AML-193 (cell line): Measurements from ENCODE around the gene TSN.
"Not testable (repeated sequence)": the region's sequence is repeated elsewhere in the genome, so short reads cannot be mapped to it uniquely, and the experiment has no call there.

Source experiments
- DNase-seq, 2 experiments: peaks; one replicate each; lab custom pipeline; 2025; lab: John Stamatoyannopoulos, UW

Gene TSN

DNA sequence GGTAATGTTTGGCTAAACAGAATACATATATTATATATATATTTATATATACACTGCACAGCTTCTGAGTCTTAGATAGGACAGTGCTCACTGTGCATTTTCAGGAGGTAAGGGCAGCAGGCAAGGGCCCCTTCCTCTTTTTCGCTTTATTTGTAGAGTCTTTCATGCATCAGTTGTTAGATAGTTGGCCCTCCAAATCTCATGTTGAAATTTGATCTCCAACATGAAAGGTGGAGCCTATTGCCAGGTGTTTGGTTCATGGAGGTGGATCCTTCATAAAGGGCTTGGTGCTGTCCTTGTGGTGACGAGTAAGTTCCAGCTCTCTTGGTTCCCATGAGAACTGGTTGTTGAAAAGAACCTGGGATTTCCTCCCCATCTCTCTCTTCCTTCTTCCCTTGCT lies 48.1 kb downstream of the TSN start:
- DNase-seq: no peak

DNA sequence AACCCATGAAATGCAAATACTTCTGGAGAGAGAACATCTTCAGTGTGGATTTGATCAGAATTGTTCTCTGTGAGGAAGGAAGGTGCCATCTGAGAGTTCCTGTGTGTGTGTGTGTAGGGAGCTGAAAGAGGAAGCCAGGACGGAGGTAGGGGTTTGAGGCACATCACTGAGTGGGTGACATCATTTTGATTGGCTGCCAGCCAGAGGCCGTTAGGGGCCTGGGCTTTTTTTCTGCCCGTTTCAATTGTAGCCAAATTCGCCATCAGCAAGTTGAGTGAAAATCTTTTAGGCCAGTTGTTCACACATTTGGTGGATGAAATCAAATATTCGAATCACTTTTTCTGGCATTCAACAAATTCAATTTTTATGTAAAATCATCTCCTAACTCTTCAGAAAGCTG lies 48.9 kb downstream of the TSN start:
- DNase-seq: peak; percentile 83 to 89

DNA sequence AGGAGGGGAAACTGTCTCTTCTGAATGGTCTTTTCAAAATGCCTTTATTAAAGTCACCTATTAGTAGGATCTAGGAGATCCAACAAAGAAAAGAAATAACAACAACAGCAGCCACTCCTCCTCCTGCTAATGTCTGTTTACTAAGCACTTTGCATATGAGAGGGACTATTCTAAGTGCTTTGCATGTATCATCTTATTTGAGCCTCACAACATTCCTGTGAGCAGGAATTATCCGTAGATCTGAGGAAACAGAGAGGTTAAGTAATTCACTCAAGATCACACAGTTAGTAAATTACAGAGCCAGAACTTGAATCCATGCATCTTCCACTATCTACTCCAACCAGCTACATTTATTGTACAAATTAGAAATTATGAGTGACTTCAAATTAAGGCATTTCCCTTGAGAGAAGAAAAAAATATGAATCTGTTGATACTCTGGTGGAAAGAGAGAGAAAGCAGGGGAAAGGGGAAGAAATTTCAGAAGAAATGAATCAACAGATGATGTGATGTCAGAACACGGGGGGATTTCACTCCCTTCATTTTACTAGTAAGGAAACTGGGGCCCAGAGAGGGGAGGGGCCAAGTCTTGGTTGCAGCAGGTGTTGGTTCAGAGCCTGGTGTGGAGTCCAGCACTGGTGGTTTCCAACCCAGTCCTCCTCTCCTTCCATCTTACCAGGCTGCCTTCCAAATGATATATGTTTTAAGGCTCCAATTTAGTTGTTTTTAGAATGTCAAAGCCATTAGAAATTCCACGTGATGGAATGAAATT lies 49.7 kb downstream of the TSN start:
- DNase-seq: no peak

DNA sequence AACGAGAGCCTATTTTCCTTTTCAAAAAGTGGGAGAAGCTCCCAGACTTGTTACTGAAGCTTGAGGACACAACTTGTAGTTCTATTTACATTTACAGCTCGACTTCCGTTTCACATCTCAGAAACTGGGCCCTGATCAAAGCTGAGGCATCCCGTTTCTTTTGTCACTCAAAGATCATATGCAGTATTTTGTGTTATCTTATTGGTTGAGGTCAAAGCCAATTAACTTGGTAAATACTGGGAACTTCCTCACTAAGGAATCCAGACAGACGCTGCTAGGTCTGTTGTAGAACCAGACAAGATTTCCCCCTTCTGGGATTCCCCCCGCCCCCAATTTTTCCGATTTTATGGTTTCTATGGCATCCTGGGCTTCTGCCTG lies 50.3 kb downstream of the TSN start:
- DNase-seq: no peak

DNA sequence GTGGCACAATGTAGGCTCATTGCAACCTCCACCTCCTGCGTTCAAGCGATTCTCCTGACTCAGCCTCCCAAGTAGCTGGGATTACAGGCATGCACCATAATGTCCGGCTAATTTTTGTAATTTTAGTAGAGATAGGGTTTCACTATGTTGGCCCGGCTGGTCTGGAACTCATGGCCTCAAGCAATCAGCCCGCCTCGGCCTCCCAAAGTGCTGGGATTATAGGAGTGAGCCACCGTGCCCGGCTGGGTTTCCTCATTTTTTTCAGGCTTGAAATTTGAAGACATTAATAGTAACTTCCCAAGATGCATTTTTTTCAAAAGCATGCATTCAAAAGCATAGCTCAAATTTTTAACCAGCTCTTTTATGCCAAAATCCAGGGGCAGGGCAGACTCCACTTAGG lies 52.3 kb downstream of the TSN start:
- not testable (repeated sequence) for DNase-seq

DNA sequence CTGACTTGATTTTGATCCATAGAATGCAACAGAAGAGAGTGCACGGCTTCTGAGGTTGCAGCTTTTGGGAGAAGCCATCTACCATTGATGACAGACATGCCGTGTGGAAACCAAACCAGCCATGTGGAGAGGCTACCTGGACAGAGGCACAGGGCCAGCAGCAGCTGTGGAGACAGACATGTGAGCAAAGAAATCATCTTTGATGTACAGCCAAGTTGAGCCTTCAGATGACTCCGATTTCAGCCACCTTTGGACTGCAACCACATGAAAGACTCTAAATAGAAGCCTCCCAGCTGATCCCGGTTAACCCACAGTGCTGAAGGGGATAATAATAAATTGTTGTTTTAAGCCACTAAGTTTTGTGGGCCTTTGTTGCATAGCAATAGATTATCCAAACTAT lies 54.2 kb downstream of the TSN start:
- no peak for DNase-seq

DNA sequence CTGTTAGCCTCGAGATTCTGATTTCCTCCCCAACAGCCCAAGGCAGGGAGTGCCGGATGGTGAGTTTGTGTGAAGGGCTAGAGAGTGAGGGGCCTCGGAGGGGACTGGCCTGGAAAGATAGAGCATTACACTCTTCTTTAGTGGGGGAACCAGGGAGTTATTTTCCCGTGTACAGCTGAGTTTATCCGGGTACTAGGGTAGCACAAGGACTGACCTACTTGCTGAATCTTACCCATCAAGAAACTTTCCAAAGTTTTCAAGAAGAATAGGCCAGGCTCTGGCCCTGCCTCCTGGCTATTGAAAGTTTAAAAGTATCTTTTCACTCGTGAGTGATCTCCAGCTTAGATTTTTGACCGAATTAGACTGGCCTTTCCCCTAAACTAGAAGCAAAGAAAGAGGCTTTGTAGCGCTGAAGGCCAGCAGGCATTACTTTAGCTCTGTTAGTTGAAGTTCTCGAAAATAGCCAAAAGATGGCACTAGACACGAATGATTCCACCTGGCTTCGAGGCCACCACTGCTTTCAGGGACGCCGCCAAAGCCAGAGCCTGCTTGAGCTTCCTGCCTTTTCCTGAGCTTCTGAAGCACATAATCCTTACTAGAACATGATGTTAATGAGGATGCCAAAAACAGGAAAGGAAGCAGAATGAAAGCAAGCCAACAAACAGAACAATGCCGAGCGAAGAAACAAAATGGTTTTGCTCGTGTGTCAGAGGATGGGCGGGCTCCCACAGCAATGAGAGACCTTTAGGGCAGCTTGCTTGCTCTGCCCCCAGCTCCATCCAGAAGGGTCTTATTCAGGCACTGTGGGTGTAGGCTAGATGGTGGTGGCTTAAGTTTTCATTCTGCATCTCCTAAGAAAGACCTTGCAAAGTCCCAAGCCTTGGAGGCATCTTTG lies 55.8 kb downstream of the TSN start:
- DNase-seq: peak; percentile 50 to 55

DNA sequence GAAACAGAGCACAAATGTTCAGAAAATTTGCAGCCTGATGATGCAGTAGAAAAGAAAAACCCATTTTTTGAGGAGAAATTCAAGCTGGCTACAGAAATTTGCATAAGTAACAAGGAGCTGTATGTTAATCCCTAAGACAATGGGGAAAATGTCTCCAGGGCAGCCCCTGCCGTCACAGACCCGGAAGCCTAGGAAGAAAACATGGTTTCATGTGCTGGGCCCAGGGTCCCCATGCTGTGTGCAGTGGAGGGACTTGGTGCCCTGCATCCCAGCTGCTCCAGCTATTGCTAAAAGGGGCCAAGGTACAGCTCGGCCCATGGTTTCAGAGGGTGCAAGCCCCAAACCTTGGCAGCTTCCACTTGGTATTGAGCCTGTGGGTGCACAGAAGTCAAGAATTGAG lies 57.6 kb downstream of the TSN start:
- DNase-seq: not testable (repeated sequence)

DNA sequence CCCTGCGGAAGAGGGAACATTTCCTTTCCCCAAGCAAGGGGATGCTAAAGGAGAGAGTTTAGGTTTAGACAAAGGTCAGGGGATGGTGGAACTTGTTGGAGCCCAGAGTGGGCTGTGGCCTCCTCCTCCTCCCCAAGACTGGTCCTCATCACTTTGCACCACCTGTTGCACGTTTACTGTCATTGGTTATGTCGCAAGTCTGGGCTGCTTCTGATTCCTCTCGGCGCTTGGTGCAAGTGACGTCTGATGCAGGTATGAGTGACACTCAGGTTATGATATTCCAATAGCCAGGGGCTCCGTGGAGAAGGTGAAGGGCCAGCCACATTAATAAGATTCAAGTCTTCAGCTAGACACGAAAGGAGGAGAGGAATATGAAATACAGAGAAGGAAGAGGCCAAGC lies 59.8 kb downstream of the TSN start:
- no peak for DNase-seq

DNA sequence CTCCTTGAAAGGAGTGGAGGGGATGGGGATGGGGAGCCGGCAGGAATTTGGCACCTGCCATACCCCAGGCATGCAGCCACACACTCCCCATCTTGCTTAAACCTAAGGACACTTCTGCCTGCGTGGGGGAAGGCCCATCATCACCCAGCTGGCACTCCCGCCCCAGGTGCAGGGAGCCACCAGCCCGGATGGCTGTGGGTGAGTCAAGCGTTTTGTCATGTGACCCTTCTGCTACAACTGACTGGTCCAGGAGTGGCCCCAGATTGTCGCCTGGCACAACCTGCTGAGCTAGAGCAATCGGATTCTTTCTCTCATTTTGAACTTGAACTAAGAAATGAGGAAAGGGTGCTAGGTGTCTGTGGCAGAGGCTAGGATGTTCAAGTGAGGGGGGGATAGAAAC lies 61.3 kb downstream of the TSN start:
- no peak for DNase-seq

DNA sequence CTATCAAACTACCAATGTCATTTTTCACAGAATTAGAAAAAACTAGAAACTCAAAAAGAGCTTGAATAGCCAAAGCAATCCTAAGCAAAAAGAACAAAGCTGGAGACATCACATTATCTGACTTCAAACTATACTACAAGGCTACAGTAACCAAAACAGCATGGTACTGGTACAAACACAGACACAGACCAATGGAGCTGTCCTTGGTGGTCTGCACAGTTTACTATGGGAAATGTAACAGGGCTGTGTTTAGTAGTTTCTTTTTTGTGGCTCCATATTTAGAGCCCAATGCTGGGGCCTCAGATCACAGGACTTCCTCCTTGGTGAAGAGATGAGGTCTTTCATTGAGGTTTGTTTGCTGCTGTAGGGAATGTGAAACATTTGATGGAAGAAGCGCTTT lies 61.9 kb downstream of the TSN start:
- DNase-seq: not testable (repeated sequence)
